Caki2 (cell line): ENCODE measurements around the gene EVX1. TPM values are rescaled to one million over a fixed set of nuclear protein-coding genes. Genes with fewer than 3 reads are reported as not detected.

Experiments
- DNase-seq: peaks from one replicate; pipeline ENCODE4 v3.0.0-alpha.2; 2015; ENCODE audit warnings: low read depth
- in situ Hi-C: cut with HindIII; loops from 2 replicates; pipeline ENCODE4 v1.10.0; 2016; ENCODE audit warnings: low sequenced_read_pairs, low pct_unique_long_range_greater_than_20kb, mixed read lengths
- total RNA-seq: library from RNA; depleted of rRNA; stranded (reverse); fragments of >200 nt; shearing (Covaris generic); gene quantifications from 2 replicates; pipeline ENCODE4 v1.2.3, GENCODE V29; 2014; ENCODE audit warnings: low replicate concordance

EVX1 gene
- total RNA-seq, 1 experiment from 2014 or later, result not detected

- no peak for DNase-seq
- in situ Hi-C loops, result no loop called here
Measured at GRCh38 chr7:27203964-27204594, 38.5 kb upstream of the EVX1 start.

- in situ Hi-C loops, result no loop called here
- DNase-seq, result no peak
Measured at GRCh38 chr7:27204851-27205322, 37.7 kb upstream of the EVX1 start.

DNA sequence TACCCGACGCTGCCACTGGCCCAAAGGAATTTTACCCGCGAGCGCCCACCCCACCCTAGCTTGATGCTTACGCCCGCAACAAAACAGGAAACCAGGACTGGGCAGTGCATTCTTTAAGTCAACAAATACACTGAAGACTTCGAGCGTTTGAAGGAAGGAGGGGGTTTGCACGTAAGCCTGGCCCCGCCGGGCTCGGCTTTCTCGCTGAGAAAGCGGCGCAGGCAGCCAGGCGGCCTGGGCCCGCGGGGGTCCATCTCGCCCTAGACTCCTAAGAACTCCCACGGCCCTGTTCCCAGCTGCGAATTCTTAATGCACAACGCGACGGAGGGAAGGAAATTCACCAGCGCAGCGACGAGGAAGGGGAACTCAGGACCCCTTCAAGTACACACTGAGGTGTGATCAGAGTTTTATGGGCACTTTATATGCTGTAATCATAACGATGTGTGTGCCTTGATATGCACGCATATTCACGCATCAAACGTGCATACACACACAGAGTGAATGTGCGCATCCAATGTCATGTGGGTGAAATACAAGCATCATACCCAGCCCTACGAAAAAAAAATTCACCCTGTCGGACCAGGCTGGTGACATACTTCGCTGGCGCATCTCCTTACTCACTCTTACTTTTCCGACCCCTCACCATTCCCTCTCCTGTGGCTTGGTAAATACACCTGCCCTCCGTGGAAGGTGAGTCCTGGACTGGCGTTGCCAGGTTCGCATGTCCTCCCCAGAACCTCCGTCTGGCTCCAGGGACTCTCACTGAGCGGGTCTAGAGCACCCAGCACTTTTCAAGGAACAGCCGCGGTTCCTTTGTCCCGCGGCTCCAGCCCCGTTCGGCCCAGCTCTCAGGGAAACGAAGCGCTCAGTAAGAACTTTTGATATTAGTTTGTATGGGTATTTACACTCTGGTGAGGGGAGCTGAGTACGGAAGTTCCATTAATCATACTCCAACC lies 37.0 kb upstream of the EVX1 start:
- no peak for DNase-seq
- in situ Hi-C loops, result no loop called here

DNA sequence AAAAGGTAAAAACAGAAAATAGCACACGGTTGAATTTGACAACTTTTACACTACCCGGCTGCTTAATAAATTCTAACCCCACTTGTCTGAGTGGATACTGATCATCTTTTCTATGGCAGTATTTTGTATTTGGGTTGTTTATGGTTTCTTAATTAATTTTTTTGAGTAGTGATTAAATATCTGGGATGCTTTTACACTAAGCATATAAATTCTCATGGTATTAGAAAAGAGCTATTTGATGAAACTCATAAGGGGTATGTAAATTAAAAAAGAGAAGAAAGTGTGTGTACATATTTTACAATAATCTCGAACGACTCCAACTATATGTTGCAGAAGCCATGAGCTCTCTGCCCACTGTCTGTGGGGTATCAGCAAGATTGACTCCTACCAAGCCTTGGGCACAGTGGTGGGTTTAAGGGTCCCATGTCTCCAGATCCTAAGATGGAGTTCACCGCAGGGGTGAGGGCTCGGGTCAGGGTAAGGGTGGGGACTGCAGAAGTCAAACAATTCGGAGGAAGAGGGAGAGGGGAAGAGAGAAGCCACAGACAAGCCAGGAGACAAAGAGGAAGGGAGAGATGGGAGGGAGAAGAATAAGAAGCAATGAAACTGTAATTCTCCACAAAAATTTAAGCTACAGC lies 35.1 kb upstream of the EVX1 start:
- in situ Hi-C loops, result no loop called here
- no peak for DNase-seq

DNA sequence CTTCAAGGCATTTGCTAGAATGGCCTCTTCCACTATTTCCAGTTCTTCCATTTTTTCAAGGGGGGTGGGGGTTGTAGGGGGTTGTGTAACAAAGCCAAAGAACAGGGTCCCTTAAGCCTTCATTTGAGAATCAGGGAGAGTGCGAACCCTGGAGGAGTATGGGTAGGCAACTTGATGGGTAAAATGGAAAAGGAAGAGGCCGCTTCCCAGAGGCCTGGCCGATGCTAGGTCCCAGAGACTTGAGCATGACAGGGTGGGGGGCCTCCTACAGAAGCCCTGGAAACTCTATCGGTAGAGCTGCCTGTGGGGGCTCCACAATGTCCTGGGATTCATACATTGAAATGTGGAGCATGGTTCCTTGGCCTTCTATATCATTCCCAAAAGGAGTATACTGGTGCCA lies 33.6 kb upstream of the EVX1 start:
- in situ Hi-C loops, result no loop called here
- DNase-seq, result no peak

GRCh38 chr7:27209933-27210440 lies 32.6 kb upstream of the EVX1 start:
- in situ Hi-C loops, result no loop called here
- no peak for DNase-seq

DNA sequence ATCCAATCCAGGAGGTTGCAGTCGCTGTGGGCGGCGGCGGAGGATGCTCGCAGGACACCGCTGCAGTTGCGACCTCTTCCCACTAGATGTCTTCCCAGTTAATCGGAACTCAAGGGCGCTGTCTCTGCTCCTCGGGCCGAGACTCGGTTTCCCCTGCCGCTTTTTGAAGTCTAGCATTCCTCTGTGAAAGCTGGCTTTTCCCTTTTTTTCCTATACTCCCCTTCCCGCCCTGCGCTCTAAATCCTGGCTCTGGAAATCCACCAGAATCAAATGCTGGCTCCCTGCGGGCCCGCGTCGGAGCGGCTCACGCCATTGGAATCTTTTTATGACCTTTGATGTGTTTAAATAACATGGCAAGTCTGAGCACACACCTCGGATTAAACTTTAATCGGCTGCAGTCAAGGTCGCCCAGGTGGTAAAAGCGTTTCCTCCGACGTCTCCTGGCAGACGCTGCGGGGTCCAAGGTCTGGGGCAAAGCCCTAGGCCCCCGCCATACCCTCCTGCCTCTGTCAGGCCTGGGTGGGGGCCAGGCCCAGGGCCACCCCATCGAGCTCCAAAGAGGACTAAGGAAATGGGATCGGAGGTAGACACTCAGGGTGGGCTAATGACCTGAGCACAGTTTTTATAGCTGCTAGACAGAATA lies 32.0 kb upstream of the EVX1 start:
- DNase-seq, result peak; percentile 57

GRCh38 chr7:27211084-27211446 lies 31.5 kb upstream of the EVX1 start:
- DNase-seq, result no peak
- in situ Hi-C loops, result no loop called here

More for the DNA sequence above, 32.0 kb upstream of the EVX1 start:
- in situ Hi-C loops, result no loop called here

GRCh38 chr7:27211764-27212204 lies 30.8 kb upstream of the EVX1 start:
- in situ Hi-C loops, result no loop called here

GRCh38 chr7:27212497-27213432 lies 29.8 kb upstream of the EVX1 start:
- DNase-seq, result no peak
- in situ Hi-C loops, result no loop called here

More at GRCh38 chr7:27211764-27212204, 30.8 kb upstream of the EVX1 start:
- DNase-seq, result no peak

DNA sequence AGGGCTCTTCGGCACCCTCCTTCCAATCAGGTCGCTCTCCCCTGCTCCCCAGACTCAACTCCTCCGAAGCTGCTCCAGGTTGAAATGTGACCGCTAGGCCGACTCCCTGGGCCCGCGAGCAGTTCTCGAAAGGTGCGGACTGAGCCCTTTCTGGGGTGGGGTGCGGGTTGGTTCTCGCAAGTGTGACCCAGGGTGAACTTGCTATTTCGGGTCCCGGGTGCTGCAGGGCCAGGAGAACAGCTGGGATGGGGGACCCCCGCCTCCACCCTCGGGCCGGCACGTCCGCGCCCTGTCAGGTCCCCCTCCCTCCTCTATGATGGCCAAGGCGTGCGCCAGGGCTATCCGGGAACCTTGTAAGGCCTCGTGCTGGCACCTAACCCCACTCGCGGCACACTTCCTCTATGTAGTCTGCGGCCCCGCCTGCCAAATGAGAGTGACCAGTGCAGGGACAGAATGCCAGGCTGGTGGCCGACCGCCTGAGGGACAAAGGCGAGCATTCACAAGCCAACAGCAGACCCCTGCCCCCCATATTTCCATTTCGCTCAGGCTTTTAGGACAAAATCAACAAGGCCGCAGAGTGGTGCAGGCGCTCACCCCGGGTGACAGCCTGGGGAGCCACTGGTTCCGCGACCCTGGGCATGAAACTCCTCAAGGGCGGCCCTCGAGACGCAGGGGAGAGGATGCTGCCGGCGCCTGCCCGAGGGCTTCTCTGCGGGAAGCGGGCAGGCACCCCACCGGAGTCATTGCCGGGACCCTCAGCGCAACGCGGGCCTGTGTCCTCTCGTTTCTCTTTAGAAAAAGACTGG lies 29.0 kb upstream of the EVX1 start:
- in situ Hi-C loops, result no loop called here
- no peak for DNase-seq

GRCh38 chr7:27214239-27214950 lies 28.2 kb upstream of the EVX1 start:
- no peak for DNase-seq
- in situ Hi-C loops, result no loop called here

DNA sequence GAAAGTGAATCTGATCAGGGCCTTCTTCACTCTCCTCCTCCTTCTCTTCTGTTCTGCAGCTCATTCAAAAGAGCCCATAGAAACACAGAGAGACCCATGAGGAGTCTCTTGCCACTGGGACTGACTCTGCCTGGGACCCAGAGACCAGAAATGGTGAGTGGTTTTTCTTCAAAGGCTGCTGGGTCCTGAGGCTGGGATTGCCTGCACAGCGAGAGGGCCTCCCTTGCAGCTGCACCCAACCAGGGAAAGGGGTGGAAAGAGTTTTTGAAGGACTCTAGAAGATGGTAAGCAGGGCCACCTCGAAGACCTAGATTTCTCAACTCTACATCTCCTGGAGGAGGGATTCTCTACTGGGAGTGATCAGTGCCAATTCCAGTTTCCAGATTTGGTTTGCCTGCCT lies 27.2 kb upstream of the EVX1 start:
- in situ Hi-C loops, result no loop called here
- DNase-seq, result no peak

DNA sequence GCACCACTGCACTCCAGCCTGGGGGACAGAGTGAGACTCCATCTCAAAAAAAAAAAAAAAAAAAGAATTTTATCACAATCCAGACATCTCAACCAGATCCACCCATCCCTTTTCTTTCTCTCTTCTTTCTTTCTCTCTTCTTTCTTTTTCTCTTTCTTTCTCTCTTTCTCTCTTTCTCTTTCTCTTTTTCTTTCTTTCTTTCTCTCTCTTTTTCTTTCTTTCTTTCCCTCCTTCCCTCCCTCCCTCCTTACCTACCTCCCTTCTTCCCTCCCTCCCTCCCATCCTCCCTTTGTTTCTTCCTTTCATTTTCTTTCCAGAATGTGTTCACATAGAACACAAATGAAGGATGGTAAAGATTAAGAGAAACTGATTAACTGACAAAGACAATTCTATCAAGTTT lies 24.7 kb upstream of the EVX1 start:
- in situ Hi-C loops, result no loop called here
- no peak for DNase-seq

- no peak for DNase-seq
- in situ Hi-C loops, result no loop called here
Measured at GRCh38 chr7:27219821-27220220, 22.8 kb upstream of the EVX1 start.

DNA sequence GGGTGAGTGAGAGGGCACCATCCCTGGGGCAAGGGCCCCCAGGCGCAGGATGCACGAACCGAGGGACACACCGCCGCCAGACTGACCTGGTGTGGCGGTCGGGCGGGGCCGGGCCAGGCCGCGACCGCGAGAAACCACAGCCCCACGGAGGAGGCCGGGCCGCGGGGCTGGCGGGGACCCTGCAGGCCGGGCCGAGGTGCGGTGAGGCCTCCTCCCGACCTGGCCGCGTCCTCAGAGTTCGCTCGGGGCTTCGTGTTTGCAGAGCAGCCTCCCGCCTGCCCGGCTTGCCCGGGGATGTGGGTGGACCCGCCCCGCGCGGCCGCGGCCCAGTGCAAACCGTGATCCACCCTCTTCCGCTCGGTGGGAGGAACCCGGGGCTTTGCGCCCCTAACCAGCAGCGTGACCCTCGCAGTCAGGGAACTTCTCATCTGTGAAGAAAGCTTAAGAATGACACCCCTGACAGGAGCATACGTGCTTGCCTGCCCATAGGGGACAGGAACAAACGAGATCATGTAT lies 22.1 kb upstream of the EVX1 start:
- in situ Hi-C loops, result no loop called here
- DNase-seq, result no peak
